ENCODE measurements around the gene NCK1. TPM values are rescaled to one million over a fixed set of nuclear protein-coding genes. Genes with fewer than 3 reads are reported as not detected.

The NCK1 gene
- total and polyA plus RNA-seq, 2 experiments from 2014 or later, result 28.4 to 28.7 TPM

DNA sequence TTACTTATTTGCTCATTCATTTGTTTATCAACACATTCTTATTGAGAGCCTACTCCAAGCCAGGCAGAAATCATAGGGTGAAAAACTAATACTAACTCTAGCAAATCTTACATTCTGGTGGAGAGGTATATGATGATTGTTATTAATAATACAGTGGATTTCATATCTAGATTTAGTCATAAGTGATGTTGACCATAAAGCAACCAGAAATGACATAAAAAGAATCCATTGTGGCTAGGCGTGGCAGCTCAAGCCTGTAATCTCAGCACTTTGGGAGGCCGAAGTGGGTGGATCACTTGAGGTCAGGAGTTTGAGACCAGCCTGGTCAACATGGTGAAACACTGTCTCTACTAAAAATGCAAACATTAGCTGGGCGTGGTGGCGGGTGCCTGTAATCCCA lies 69.6 kb downstream of the NCK1 start:
- Mint-ChIP-seq H3K4me3 (no peak overlapping the region), H3K27ac (no peak overlapping the region; the same call in 1 of the 2 replicates), H3K27me3 (ENCODE audit: insufficient read depth, low read depth, poor library complexity) (no peaks in the 10 kb centered on the region), H3K9me3 (no peaks in the 10 kb centered on the region), H3K4me1 (no peaks in the 10 kb centered on the region), H3K36me3 (ENCODE audit: low read depth) (peaks cover 28% of the 10 kb centered on the region)
- no peak overlapping the region for H3K4me2 ChIP-seq
- ATAC-seq (no peak), DNase-seq (ENCODE audit: low spot score) (no peak)
- H3K4me3 ChIP-seq, result no peak overlapping the region
- no peaks in the 10 kb centered on the region for H3F3A ChIP-seq (replicated peaks; ENCODE audit: low read depth)
- no peaks in the 10 kb centered on the region for H3K9me2 ChIP-seq (ENCODE audit: insufficient read depth)
- no peak overlapping the region for H2AFZ ChIP-seq
- TF ChIP-seq EZH2 (IDR thresholded peaks at IDR 0.05; ENCODE audit: low read depth, unreplicated experiment), result no peak
- TF ChIP-seq STAT1 (IDR thresholded peaks at IDR 0.05; ENCODE audit: unreplicated experiment), result no peak
- TF ChIP-seq CREB1 (CRISPR knock-in tag; IDR thresholded peaks at IDR 0.05; ENCODE audit: low read depth), result no peak
- TF ChIP-seq, protein P1, sequence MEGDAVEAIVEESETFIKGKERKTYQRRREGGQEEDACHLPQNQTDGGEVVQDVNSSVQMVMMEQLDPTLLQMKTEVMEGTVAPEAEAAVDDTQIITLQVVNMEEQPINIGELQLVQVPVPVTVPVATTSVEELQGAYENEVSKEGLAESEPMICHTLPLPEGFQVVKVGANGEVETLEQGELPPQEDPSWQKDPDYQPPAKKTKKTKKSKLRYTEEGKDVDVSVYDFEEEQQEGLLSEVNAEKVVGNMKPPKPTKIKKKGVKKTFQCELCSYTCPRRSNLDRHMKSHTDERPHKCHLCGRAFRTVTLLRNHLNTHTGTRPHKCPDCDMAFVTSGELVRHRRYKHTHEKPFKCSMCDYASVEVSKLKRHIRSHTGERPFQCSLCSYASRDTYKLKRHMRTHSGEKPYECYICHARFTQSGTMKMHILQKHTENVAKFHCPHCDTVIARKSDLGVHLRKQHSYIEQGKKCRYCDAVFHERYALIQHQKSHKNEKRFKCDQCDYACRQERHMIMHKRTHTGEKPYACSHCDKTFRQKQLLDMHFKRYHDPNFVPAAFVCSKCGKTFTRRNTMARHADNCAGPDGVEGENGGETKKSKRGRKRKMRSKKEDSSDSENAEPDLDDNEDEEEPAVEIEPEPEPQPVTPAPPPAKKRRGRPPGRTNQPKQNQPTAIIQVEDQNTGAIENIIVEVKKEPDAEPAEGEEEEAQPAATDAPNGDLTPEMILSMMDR (conservative IDR thresholded peaks at IDR 0.05; ENCODE audit: low read depth in 2 of 2), result no peak
- TF ChIP-seq, protein P2, sequence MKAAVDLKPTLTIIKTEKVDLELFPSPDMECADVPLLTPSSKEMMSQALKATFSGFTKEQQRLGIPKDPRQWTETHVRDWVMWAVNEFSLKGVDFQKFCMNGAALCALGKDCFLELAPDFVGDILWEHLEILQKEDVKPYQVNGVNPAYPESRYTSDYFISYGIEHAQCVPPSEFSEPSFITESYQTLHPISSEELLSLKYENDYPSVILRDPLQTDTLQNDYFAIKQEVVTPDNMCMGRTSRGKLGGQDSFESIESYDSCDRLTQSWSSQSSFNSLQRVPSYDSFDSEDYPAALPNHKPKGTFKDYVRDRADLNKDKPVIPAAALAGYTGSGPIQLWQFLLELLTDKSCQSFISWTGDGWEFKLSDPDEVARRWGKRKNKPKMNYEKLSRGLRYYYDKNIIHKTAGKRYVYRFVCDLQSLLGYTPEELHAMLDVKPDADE (IDR thresholded peaks at IDR 0.05), result no peak
- TF ChIP-seq EZH2phosphoT487 (IDR thresholded peaks at IDR 0.05; ENCODE audit: unreplicated experiment), result no peak
- TF ChIP-seq ZNF331 (CRISPR knock-in tag; IDR thresholded peaks at IDR 0.05; ENCODE audit: low read depth), result no peak
- TF ChIP-seq, protein P3, sequence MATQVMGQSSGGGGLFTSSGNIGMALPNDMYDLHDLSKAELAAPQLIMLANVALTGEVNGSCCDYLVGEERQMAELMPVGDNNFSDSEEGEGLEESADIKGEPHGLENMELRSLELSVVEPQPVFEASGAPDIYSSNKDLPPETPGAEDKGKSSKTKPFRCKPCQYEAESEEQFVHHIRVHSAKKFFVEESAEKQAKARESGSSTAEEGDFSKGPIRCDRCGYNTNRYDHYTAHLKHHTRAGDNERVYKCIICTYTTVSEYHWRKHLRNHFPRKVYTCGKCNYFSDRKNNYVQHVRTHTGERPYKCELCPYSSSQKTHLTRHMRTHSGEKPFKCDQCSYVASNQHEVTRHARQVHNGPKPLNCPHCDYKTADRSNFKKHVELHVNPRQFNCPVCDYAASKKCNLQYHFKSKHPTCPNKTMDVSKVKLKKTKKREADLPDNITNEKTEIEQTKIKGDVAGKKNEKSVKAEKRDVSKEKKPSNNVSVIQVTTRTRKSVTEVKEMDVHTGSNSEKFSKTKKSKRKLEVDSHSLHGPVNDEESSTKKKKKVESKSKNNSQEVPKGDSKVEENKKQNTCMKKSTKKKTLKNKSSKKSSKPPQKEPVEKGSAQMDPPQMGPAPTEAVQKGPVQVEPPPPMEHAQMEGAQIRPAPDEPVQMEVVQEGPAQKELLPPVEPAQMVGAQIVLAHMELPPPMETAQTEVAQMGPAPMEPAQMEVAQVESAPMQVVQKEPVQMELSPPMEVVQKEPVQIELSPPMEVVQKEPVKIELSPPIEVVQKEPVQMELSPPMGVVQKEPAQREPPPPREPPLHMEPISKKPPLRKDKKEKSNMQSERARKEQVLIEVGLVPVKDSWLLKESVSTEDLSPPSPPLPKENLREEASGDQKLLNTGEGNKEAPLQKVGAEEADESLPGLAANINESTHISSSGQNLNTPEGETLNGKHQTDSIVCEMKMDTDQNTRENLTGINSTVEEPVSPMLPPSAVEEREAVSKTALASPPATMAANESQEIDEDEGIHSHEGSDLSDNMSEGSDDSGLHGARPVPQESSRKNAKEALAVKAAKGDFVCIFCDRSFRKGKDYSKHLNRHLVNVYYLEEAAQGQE (IDR thresholded peaks at IDR 0.05; ENCODE audit: unreplicated experiment), result no peak
- TF ChIP-seq, protein P4, sequence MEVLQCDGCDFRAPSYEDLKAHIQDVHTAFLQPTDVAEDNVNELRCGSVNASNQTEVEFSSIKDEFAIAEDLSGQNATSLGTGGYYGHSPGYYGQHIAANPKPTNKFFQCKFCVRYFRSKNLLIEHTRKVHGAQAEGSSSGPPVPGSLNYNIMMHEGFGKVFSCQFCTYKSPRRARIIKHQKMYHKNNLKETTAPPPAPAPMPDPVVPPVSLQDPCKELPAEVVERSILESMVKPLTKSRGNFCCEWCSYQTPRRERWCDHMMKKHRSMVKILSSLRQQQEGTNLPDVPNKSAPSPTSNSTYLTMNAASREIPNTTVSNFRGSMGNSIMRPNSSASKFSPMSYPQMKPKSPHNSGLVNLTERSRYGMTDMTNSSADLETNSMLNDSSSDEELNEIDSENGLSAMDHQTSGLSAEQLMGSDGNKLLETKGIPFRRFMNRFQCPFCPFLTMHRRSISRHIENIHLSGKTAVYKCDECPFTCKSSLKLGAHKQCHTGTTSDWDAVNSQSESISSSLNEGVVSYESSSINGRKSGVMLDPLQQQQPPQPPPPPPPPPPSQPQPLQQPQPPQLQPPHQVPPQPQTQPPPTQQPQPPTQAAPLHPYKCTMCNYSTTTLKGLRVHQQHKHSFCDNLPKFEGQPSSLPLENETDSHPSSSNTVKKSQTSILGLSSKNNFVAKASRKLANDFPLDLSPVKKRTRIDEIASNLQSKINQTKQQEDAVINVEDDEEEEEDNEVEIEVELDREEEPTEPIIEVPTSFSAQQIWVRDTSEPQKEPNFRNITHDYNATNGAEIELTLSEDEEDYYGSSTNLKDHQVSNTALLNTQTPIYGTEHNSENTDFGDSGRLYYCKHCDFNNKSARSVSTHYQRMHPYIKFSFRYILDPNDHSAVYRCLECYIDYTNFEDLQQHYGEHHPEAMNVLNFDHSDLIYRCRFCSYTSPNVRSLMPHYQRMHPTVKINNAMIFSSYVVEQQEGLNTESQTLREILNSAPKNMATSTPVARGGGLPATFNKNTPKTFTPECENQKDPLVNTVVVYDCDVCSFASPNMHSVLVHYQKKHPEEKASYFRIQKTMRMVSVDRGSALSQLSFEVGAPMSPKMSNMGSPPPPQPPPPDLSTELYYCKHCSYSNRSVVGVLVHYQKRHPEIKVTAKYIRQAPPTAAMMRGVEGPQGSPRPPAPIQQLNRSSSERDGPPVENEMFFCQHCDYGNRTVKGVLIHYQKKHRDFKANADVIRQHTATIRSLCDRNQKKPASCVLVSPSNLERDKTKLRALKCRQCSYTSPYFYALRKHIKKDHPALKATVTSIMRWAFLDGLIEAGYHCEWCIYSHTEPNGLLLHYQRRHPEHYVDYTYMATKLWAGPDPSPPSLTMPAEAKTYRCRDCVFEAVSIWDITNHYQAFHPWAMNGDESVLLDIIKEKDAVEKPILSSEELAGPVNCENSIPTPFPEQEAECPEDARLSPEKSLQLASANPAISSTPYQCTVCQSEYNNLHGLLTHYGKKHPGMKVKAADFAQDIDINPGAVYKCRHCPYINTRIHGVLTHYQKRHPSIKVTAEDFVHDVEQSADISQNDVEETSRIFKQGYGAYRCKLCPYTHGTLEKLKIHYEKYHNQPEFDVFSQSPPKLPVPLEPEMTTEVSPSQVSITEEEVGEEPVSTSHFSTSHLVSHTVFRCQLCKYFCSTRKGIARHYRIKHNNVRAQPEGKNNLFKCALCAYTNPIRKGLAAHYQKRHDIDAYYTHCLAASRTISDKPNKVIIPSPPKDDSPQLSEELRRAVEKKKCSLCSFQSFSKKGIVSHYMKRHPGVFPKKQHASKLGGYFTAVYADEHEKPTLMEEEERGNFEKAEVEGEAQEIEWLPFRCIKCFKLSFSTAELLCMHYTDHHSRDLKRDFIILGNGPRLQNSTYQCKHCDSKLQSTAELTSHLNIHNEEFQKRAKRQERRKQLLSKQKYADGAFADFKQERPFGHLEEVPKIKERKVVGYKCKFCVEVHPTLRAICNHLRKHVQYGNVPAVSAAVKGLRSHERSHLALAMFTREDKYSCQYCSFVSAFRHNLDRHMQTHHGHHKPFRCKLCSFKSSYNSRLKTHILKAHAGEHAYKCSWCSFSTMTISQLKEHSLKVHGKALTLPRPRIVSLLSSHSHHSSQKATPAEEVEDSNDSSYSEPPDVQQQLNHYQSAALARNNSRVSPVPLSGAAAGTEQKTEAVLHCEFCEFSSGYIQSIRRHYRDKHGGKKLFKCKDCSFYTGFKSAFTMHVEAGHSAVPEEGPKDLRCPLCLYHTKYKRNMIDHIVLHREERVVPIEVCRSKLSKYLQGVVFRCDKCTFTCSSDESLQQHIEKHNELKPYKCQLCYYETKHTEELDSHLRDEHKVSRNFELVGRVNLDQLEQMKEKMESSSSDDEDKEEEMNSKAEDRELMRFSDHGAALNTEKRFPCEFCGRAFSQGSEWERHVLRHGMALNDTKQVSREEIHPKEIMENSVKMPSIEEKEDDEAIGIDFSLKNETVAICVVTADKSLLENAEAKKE (CRISPR knock-in tag; IDR thresholded peaks at IDR 0.05), result no peak
- no peak for TF ChIP-seq ZNF114 (CRISPR knock-in tag; IDR thresholded peaks at IDR 0.05)
- TF ChIP-seq POLR2AphosphoS5 (IDR thresholded peaks at IDR 0.05; ENCODE audit: low read depth), result no peak
- no peak for TF ChIP-seq NANOG (IDR thresholded peaks at IDR 0.05; ENCODE audit: borderline replicate concordance)
- no peak for TF ChIP-seq JUNB (IDR thresholded peaks at IDR 0.05; ENCODE audit: unreplicated experiment)
- H4K20me1 ChIP-seq (replicated peaks; ENCODE audit: insufficient read depth), result no peaks in the 10 kb centered on the region
- H3K4me1 ChIP-seq (ENCODE audit: insufficient read depth), result no peaks in the 10 kb centered on the region
- H3K79me2 ChIP-seq (replicated peaks; ENCODE audit: insufficient read depth), result peaks cover 21% of the 10 kb centered on the region
- no peak overlapping the region for H3K27ac ChIP-seq (ENCODE audit: low read depth)
- H3K27me3 ChIP-seq (ENCODE audit: insufficient read depth), result no peaks in the 10 kb centered on the region
- no peaks in the 10 kb centered on the region for H3K36me3 ChIP-seq (ENCODE audit: insufficient read depth)
